ENCODE measurements around the gene CHD9.

Gene CHD9

DNA sequence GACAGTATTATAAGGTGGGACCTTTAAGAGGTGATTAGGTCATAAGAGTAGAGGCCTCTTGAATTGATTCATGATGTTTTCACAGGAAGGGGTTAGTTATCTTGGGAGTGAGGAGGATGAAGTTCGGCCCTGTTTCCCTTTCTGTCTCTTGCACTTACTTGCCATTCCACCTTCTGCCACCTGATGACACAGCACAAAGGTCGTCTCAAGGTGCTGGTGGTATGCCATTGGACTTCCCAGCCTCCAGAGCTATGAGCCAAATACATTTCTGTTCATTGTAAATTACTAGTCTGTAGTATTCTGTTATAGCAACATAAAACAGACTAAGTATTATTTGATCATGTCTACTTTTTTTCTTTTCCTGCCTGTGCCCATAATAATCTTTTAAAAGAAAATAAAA, 23.5 kb downstream of the CHD9 start:
- Mint-ChIP-seq H3K4me3 (no peak overlapping the region), H3K27me3 (no peaks in the 10 kb centered on the region), H3K4me1 (peaks cover 12% of the 10 kb centered on the region), H3K27ac (no peak overlapping the region), H3K9me3 (peaks cover 11% of the 10 kb centered on the region), H3K36me3 (ENCODE audit: low read depth) (peaks cover 20% of the 10 kb centered on the region)
- DNase-seq: no peak
- ATAC-seq: no peak

DNA sequence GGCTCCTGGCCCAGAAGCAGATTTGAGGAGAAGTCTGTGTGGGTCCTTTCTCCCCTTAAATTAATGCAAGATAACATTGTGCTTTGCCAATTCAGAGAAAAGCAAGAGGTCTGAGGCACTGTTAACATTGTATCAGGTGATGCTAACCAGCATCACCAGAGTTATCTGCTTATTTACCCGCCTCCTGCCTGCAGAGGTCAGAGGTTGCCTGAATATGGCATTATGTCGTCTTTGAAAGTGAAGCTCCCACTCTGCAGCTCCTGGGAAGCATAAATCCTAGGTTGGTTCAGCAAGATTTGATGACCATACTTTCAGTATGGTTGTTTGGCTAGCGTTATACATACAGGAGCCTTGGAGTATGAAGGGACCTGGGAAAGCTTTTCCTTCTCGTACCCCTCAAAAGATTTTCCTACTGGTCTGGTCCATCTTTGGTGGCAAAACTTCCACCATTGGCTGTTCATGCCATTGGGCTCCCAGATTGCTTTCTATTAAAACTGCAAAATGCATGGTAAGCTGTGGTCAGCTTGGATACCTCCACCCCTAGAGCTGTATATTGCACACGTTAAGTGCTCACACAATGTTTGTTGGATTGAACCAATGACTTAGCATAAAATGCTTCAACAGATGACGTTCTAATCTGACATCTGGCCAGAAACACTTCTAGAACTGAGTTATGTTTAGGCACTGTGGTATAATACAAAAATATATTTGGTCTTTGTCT, 24.1 kb downstream of the CHD9 start:
- H3K9me3 Mint-ChIP-seq: peaks cover 6% of the 10 kb centered on the region
- H3K27ac Mint-ChIP-seq: no peak overlapping the region
- no peak for DNase-seq
- ATAC-seq: no peak
- peaks cover 12% of the 10 kb centered on the region for H3K4me1 Mint-ChIP-seq
- H3K4me3 Mint-ChIP-seq: no peak overlapping the region
- H3K27me3 Mint-ChIP-seq: no peaks in the 10 kb centered on the region
- peaks cover 17% of the 10 kb centered on the region for H3K36me3 Mint-ChIP-seq (ENCODE audit: low read depth)

DNA sequence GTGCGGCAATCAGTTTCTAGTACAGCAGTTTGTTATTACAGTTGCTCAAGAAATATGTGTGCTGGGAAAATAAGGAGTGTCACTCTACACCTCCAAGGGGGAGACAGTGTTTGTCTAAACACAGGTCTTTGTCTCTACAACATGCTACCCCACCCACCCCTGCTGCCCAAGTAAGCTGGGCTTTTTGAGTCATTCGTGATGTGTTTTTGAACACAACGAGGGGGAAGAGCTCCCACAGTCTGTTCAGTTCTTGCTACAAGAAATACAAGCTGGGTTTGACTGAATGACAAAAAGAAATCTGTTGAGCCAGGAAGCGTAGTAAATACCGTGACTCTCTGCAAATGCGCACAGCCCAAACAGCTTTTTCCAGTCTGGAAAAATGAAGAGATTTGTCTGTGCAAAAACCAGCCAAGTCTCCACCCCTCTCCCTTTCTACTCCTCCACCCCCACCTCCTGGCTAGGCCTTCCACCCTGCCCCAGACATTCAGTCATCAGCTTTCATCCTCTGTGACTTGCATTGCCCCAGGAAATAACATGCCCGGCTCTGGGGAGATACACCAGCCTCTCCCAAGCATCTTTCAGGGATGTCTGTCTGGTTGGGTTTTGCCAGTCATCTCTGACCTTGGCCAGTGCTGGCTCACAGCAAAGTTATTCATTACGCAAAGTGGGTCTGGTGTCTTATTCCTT, 25.7 kb downstream of the CHD9 start:
- Mint-ChIP-seq H3K9me3 (no peaks in the 10 kb centered on the region), H3K4me1 (peaks cover 13% of the 10 kb centered on the region), H3K27ac (no peak overlapping the region), H3K36me3 (ENCODE audit: low read depth) (peaks cover 11% of the 10 kb centered on the region), H3K27me3 (no peaks in the 10 kb centered on the region), H3K4me3 (no peak overlapping the region)
- ATAC-seq: no peak
- DNase-seq: no peak

DNA sequence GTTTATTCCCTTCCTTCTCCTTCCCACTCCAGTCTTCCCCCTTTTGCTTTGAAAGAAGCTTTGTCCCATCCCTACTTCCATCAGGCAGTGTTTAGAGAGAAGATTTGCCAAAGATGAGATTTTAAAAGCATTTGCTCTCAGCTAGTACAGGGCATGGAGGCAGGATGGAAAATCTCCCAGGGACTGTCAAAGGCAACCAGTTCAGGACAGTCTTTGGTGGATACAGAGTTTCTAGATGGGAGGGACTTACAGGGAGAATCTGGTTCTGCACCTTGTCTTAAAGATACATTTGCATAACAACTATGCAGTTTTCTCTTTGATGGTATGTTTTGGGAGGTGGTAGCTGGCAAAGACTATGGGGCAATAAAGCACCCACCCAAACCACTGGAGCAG, 26.2 kb downstream of the CHD9 start:
- H3K36me3 Mint-ChIP-seq (ENCODE audit: low read depth): peaks cover 6% of the 10 kb centered on the region
- H3K27me3 Mint-ChIP-seq: no peaks in the 10 kb centered on the region
- ATAC-seq (no peak), DNase-seq (no peak)
- H3K27ac Mint-ChIP-seq: no peak overlapping the region
- H3K4me1 Mint-ChIP-seq: peaks cover 15% of the 10 kb centered on the region
- no peaks in the 10 kb centered on the region for H3K9me3 Mint-ChIP-seq
- H3K4me3 Mint-ChIP-seq: no peak overlapping the region

DNA sequence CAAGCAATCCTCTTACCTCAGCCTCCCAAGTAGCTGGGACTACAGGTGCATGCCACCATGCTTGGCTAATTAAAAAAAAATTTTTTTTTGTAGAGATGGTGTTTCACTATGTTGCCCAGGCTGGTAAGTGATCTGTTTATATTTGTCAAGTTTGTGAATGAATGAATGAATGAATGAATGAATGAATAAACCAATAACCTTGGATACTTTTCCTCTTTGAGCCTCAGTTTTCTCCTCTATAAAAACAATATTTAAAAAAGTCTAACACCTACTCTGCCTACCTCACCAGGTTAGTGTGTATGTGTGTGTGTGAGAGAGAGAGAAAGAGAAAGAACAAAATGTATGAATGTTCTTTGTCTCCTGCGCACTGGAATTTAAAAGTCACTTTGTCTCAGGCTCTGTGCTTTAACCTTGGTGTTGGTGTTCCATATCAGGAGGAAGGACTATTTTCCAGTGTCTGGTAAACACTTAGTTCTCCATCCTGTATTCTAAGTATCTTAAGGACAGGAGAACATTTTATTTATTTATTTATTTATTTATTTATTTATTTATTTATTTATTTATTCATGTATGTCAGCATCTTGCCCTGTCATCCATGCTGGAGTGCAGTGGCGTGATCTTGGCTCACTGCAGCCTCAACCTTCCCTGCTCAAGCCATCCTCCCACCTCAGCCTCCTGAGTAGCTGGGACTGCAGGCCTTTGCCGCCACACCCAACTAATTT, 27.1 kb downstream of the CHD9 start:
- Mint-ChIP-seq H3K27ac (no peak overlapping the region), H3K27me3 (no peaks in the 10 kb centered on the region), H3K4me3 (no peak overlapping the region), H3K36me3 (ENCODE audit: low read depth) (peaks cover 6% of the 10 kb centered on the region), H3K4me1 (peaks cover 15% of the 10 kb centered on the region), H3K9me3 (no peaks in the 10 kb centered on the region)
- DNase-seq (no peak), ATAC-seq (no peak)

DNA sequence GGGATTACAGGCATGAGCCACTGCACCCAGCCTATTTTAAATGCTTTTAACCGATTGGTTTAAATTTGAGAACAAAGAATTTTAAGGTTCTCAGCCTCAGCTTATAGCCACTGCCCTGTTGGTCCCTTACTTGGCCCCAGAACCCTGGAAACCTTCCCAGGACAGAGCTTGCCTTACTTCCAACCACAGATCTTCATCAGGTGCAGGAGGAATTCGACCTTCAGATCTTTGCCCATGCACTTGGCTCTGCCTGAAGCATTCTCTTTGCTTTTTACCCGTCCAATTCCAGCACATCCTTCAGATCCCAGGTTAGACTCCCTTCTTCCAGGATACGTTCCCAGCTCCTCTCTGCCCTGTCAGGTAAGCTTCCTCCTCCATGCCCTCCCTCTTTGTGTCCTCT, 27.7 kb downstream of the CHD9 start:
- Mint-ChIP-seq H3K27me3 (no peaks in the 10 kb centered on the region), H3K27ac (no peak overlapping the region), H3K4me1 (peaks cover 15% of the 10 kb centered on the region), H3K4me3 (no peak overlapping the region), H3K9me3 (no peaks in the 10 kb centered on the region), H3K36me3 (ENCODE audit: low read depth) (peaks cover 6% of the 10 kb centered on the region)
- DNase-seq (no peak), ATAC-seq (no peak)

DNA sequence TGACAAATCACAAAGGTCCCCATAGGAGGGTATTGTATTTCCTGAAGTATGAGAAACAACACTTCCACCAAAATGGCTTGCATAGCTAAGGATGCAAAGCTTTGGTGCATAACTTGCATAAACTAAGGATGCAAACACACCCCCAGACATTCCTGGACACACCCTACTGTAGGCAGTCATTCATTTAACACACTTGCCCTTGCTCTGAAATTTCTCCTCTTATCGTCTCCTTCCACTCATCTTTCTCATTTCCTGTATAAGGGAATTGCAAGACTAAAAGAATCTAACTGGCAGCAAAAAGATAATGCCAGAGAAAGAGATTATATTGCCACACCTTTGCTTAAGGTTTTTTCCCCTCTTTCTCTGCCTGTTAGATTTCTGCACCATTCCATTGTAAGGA, 28.3 kb downstream of the CHD9 start:
- Mint-ChIP-seq H3K9me3 (no peaks in the 10 kb centered on the region), H3K27me3 (no peaks in the 10 kb centered on the region), H3K27ac (no peak overlapping the region), H3K4me1 (peaks cover 11% of the 10 kb centered on the region), H3K36me3 (ENCODE audit: low read depth) (peaks cover 2% of the 10 kb centered on the region), H3K4me3 (no peak overlapping the region)
- ATAC-seq (no peak), DNase-seq (no peak)

DNA sequence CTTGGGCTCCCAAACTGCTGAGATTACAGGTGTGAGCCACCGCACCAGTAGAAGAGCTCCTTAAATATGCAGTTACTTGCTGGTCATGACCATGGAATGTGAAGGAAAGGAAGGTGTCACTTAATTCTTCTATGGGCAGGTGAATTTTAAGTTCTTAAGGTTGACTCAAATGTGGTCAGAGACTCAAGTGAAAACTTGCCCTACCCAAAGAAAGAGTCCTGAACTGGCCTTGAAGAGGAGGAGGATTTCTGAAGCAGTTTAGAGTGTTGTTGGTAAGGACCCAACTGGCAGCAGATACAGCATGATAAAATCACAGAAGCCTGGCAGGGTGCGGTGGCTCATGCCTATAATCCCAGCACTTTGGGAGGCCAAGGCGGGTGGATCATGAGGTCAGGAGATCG, 29.4 kb downstream of the CHD9 start:
- DNase-seq (no peak), ATAC-seq (no peak)
- Mint-ChIP-seq H3K27ac (no peak overlapping the region), H3K36me3 (ENCODE audit: low read depth) (no peaks in the 10 kb centered on the region), H3K27me3 (no peaks in the 10 kb centered on the region), H3K4me1 (peaks cover 6% of the 10 kb centered on the region), H3K4me3 (no peak overlapping the region), H3K9me3 (no peaks in the 10 kb centered on the region)

DNA sequence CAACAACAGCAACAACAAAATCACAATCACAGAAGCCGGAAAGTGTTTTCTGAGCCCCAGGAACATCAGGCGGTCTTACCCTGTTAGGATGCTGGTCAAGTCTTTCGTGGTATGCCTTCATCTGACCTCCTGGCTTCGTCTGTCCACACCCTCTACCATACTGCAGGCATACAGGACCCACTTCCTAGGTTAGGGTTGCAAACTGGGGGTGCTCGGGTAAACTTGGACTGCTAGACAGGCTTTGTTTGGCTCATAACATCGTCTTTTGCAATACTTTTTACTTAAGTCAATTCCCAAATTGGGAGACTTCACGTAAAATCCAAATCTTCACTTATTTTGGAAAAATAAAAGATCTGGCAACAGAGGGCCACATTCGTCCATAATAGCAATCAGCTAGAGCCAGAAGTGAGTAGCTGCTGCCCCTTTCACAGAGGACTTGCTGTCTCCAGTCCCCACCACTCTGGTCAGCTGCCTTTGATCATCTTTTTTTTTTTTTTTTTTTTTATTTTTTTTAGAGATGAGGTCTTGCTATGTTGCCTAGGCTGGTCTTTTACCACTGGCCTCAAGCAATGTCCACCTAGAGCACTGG, 30.0 kb downstream of the CHD9 start:
- ATAC-seq (no peak), DNase-seq (no peak)
- peaks cover 10% of the 10 kb centered on the region for H3K4me1 Mint-ChIP-seq
- no peaks in the 10 kb centered on the region for H3K36me3 Mint-ChIP-seq (ENCODE audit: low read depth)
- H3K4me3 Mint-ChIP-seq: no peak overlapping the region
- no peak overlapping the region for H3K27ac Mint-ChIP-seq
- no peaks in the 10 kb centered on the region for H3K27me3 Mint-ChIP-seq
- H3K9me3 Mint-ChIP-seq: no peaks in the 10 kb centered on the region

DNA sequence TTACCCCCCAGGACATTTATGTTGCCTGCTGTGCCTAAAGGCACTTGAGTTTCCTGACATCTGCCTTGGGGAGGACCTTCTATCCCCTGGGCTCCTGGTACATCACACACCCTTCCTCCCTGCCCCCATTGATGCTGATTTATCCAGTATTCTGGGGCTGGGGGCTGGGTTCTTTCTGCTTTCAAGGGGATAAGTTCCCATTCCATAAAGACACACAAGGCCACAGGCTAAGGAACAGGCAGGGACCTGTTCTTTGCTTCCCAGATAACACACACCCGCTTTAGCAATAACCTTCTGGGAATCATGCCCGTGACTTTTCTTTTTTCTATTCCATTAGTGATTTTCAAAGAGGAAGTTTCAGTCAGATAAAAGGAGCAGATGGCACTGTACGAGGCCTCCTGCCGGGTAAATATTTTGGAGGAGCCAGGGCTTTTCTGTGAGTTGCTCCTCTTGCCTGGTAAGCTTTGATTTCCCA, 30.6 kb downstream of the CHD9 start:
- Mint-ChIP-seq H3K4me1 (peaks cover 16% of the 10 kb centered on the region), H3K27ac (no peak overlapping the region)
- no peak for DNase-seq

DNA sequence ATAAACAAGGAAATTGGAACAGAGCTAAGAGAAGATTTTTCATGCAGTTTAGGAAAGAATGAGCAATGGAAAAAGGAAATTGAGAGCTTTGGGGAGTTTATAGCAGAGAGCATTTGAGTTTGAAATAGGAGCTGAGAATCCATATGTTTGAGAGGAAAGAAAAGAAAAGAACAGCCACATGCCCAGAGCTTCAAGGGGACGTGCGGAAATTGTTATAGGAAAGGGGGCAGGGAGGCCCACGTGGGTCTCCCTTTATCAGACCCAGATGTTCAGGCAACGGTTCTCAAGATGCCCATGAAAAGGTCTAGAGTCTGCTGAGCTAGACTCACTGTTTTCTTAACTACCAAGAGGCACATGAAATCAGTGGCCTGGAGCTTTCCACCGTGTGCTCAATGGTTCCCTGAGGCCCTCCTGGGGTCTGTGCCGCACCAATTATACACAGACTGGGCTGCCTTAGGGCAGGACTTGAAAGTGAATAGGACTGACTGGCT, 31.2 kb downstream of the CHD9 start:
- no peaks in the 10 kb centered on the region for H3K27me3 Mint-ChIP-seq
- no peaks in the 10 kb centered on the region for H3K9me3 Mint-ChIP-seq
- DNase-seq: no peak
- peaks cover 22% of the 10 kb centered on the region for H3K4me1 Mint-ChIP-seq
- H3K36me3 Mint-ChIP-seq (ENCODE audit: low read depth): no peaks in the 10 kb centered on the region
- ATAC-seq: no peak
- no peak overlapping the region for H3K27ac Mint-ChIP-seq
- H3K4me3 Mint-ChIP-seq: no peak overlapping the region

More for the DNA sequence above, 30.6 kb downstream of the CHD9 start:
- ATAC-seq: no peak
- H3K9me3 Mint-ChIP-seq: no peaks in the 10 kb centered on the region
- no peak overlapping the region for H3K4me3 Mint-ChIP-seq
- H3K36me3 Mint-ChIP-seq (ENCODE audit: low read depth): no peaks in the 10 kb centered on the region
- no peaks in the 10 kb centered on the region for H3K27me3 Mint-ChIP-seq

DNA sequence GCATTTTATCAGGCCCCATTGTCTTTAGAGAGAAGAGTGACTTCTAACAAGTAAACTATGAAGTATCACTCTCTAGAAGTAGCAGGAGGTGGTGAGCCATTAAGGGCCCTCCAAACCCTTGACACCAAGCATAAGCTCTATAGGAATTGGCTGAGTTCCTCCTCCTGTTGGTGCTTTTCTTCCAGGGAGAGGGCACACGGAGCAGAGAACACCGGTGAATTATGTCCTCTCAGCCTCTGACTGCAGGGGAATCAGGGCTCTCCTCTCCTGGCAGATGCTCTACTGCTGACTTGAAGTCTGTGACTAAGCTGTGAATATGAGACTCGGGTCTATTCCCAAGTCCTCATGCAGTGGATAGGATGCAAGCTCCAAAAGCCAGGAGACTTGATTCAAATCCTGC, 32.3 kb downstream of the CHD9 start:
- no peaks in the 10 kb centered on the region for H3K27me3 Mint-ChIP-seq
- H3K36me3 Mint-ChIP-seq (ENCODE audit: low read depth): peaks cover 1% of the 10 kb centered on the region
- H3K4me3 Mint-ChIP-seq: no peak overlapping the region
- H3K27ac Mint-ChIP-seq: no peak overlapping the region
- H3K9me3 Mint-ChIP-seq: no peaks in the 10 kb centered on the region
- DNase-seq: no peak
- no peak for ATAC-seq
- peaks cover 29% of the 10 kb centered on the region for H3K4me1 Mint-ChIP-seq

DNA sequence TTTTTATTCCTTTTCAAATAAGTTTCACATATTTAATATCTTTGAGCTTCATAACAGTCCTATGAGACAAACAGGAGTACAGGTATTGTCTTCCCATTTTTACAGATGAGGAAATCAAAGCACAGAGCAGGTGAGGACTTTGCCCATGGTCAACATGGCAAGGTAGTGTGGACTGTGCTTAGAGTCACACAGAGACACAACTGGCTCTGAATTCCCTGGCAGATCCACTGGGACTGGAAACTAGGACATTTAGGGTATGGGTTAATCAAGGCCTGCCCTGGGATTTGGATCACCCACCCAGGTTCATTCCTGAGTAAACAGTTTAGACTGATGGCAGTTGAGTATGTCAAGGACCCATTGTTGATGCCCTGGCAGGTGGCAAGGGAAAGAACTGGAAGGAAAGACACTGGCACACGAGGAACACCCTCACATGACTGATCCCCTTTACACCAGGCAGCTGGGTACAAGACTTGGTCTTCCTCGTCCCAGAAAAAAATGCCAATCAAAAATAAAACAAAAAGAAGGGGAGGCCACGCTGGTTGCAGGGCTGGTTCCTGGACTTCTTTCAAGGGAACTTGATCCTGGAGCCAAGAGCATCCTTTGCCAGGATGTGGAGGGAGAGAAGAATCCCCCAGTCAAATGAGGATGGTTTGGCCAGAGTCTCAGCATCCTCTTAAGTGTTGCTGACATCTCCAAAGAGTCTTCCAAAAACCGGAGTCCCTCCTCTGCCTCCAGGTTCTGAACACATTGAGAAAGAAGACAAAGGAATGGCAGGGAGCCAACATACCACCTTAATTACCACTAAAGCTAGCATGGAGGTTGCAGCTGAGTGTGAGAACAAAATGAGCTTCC, 34.9 kb downstream of the CHD9 start:
- peaks cover 1% of the 10 kb centered on the region for H3K36me3 Mint-ChIP-seq (ENCODE audit: low read depth)
- H3K9me3 Mint-ChIP-seq: no peaks in the 10 kb centered on the region
- DNase-seq (no peak), ATAC-seq (no peak)
- H3K27me3 Mint-ChIP-seq: no peaks in the 10 kb centered on the region
- no peak overlapping the region for H3K27ac Mint-ChIP-seq
- no peak overlapping the region for H3K4me3 Mint-ChIP-seq
- peaks cover 40% of the 10 kb centered on the region for H3K4me1 Mint-ChIP-seq

DNA sequence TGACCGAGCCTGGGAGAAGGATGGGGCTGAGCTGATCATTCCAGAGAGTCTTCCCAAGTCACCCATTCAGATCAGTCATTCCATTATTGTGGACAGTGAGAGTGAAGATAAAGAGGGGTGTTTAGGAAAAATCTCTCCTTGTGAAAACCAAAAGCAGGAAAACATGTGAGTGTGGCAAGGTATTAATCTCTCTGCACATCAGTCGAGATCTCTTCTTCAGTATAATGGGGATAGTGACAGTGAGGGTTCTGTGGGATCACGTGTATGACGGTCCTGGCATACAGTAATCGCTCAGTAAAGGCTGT, 35.4 kb downstream of the CHD9 start:
- Mint-ChIP-seq H3K4me1 (peaks cover 43% of the 10 kb centered on the region), H3K36me3 (ENCODE audit: low read depth) (peaks cover 4% of the 10 kb centered on the region), H3K27ac (no peak overlapping the region), H3K9me3 (no peaks in the 10 kb centered on the region), H3K4me3 (no peak overlapping the region), H3K27me3 (no peaks in the 10 kb centered on the region)
- DNase-seq (no peak), ATAC-seq (no peak)
